Central memory CD8-positive, alpha-beta T cell (primary cell): Measurements from ENCODE around the gene B9D2.

Source experiments
- ATAC-seq: fragments of 150-1000 bp; cut with Tn5 transposase; replicated peaks from 2 replicates; pipeline ENCODE4 v1.10.0; 2022; ENCODE audit warnings: mild to moderate bottlenecking, moderate FRiP score, moderate number of reproducible peaks; ENCODE audit not compliant: poor library complexity, severe bottlenecking; ENCODE audit errors: extremely low read depth
- DNase-seq, 2 donors: peaks; one replicate each; pipeline ENCODE4 v3.0.0; 2021; ENCODE audit warnings: low spot score in 2 of 2
- H3K27ac Mint-ChIP-seq: one replicate; pipeline ENCODE4 v1.8.0; 2022; ENCODE audit warnings: low read depth, mild to moderate bottlenecking, moderate library complexity, mixed read lengths
- H3K27me3 Mint-ChIP-seq: one replicate; pipeline ENCODE4 v1.8.0; 2022; ENCODE audit warnings: mixed read lengths
- H3K36me3 Mint-ChIP-seq: one replicate; pipeline ENCODE4 v1.8.0; 2022; ENCODE audit warnings: mild to moderate bottlenecking, moderate library complexity, mixed read lengths; ENCODE audit not compliant: insufficient read depth
- H3K4me1 Mint-ChIP-seq: one replicate; pipeline ENCODE4 v1.8.0; 2022; ENCODE audit warnings: mixed read lengths
- H3K4me3 Mint-ChIP-seq: one replicate; pipeline ENCODE4 v1.8.0; 2022; ENCODE audit warnings: mild to moderate bottlenecking, moderate library complexity, mixed read lengths
- H3K9me3 Mint-ChIP-seq: one replicate; pipeline ENCODE4 v1.8.0; 2022; ENCODE audit warnings: mixed read lengths

Gene B9D2

DNA sequence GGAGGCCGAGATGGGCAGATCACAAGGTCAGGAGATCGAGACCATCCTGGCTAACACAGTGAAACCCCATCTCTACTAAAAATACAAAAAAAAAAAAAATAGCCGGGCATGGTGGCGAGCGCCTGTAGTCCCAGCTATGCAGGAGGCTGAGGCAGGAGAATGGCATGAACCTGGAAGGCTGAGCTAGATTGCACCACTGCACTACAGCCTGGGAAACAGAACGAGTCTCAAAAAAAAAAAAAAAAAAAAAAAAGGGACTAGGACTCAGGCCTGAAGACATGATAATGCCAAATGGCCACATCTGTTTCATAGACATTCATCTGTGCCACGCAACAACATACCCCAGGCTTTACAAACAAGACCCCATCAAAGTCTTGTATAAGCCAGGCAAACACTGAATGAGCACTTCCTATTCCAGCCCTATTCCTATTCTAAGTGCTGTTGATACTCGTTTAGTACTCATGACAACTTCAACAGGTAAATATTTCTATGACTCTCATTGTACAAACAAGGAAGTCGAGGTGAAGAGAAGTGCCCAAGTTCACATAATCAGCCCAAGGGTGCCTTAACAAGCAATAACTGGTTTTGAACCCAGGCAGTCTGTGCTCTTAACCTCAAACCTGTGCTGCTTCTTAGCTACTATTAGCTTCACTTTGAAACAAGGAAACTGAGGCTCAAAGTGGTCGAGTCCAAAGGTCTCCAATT, 1.7 kb downstream of the B9D2 start:
- Mint-ChIP-seq H3K27me3 (no peaks in the 10 kb centered on the region), H3K4me3 (peak overlapping the region; percentile 85), H3K27ac (no peak overlapping the region), H3K36me3 (peaks cover 25% of the 10 kb centered on the region), H3K9me3 (no peaks in the 10 kb centered on the region), H3K4me1 (peaks cover 45% of the 10 kb centered on the region)
- no peak for DNase-seq
- ATAC-seq = no peak

DNA sequence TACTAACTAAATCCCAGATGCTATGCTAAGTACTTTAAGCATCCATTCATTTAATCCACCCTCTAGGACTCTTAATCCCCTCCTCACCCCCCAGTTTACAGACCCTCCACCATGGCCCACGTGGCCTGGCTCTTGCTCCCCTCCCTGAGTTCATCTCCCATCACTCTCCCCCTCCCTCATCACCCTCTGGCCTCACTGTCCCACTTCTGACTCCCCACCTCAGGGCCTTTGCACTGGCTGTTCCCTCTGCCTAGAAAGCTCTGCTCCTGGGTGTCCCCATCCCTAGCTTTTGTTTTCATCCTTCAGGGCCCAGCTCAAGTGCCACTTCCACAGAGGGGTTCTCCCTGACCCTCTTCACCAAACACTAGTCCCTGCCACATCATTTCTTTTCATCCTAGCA, 4.2 kb downstream of the B9D2 start:
- Mint-ChIP-seq H3K36me3 (peaks cover 32% of the 10 kb centered on the region), H3K4me3 (no peak overlapping the region), H3K27me3 (no peaks in the 10 kb centered on the region), H3K9me3 (no peaks in the 10 kb centered on the region), H3K4me1 (peaks cover 56% of the 10 kb centered on the region), H3K27ac (no peak overlapping the region)
- DNase-seq (no peak), ATAC-seq (no peak)

- Mint-ChIP-seq H3K27me3 (no peaks in the 10 kb centered on the region), H3K27ac (no peak overlapping the region), H3K4me3 (peak overlapping the region; percentile 43), H3K9me3 (no peaks in the 10 kb centered on the region), H3K4me1 (peaks cover 49% of the 10 kb centered on the region), H3K36me3 (peaks cover 33% of the 10 kb centered on the region)
- ATAC-seq (no peak), DNase-seq (no peak)
These were observed 6.2 kb downstream of the B9D2 start for GRCh38 chr19:41357746-41358145.

GRCh38 chr19:41356984-41357739, 6.8 kb downstream of the B9D2 start:
- Mint-ChIP-seq H3K27me3 (no peaks in the 10 kb centered on the region), H3K4me3 (peak overlapping the region; percentile 43), H3K36me3 (peaks cover 39% of the 10 kb centered on the region), H3K9me3 (no peaks in the 10 kb centered on the region), H3K27ac (peak overlapping the region; percentile 92), H3K4me1 (peaks cover 49% of the 10 kb centered on the region)
- ATAC-seq = no peak
- DNase-seq = no peak

- no peak for DNase-seq
- Mint-ChIP-seq H3K4me3 (peak overlapping the region; percentile 19), H3K27me3 (no peaks in the 10 kb centered on the region), H3K36me3 (peaks cover 49% of the 10 kb centered on the region), H3K9me3 (no peaks in the 10 kb centered on the region), H3K27ac (peak overlapping the region; percentile 92), H3K4me1 (peaks cover 59% of the 10 kb centered on the region)
- no peak for ATAC-seq
These were observed 8.1 kb downstream of the B9D2 start for GRCh38 chr19:41355802-41356201.

DNA sequence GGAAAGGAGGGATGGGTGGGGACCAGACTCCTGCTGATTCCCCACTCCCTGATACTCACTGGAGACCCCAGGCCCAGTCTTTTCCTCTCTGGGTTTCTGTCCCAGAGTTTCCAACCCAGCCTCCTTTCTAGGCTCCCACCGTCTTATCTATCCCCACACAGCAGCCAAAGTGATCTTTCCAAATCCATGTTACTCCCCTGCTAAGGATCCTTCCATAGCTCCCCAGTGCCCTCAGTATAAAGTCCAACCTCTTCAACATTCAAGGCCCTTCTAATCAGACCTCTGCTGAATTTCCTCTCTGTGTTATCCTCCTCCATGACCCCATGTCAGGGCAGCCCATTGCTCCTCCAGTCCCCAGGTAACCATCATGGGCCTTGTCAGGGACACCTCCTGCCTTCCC, 8.9 kb downstream of the B9D2 start:
- ATAC-seq (no peak), DNase-seq (no peak)
- Mint-ChIP-seq H3K9me3 (no peaks in the 10 kb centered on the region), H3K36me3 (peaks cover 48% of the 10 kb centered on the region), H3K27me3 (no peaks in the 10 kb centered on the region), H3K4me1 (peaks cover 65% of the 10 kb centered on the region), H3K4me3 (peak overlapping the region; percentile 19), H3K27ac (peak overlapping the region; percentile 92)

- H3K9me3 Mint-ChIP-seq = no peaks in the 10 kb centered on the region
- DNase-seq = no peak
- H3K4me1 Mint-ChIP-seq = peaks cover 68% of the 10 kb centered on the region
- ATAC-seq = no peak
- H3K4me3 Mint-ChIP-seq = peak overlapping the region; percentile 96
- peaks cover 50% of the 10 kb centered on the region for H3K36me3 Mint-ChIP-seq
- peak overlapping the region; percentile 97 for H3K27ac Mint-ChIP-seq
- H3K27me3 Mint-ChIP-seq = no peaks in the 10 kb centered on the region
These were observed 9.5 kb downstream of the B9D2 start for GRCh38 chr19:41354343-41354953.

GRCh38 chr19:41353466-41354342, 10.2 kb downstream of the B9D2 start, which contains the start of gene TGFB1:
Gene TGFB1 (minus strand): TSS chr19:41353922. CDS start chr19:41353044, 878 bp downstream.
- Mint-ChIP-seq H3K27ac (peak within 1 kb of the TSS; percentile 97), H3K9me3 (no peaks in the 10 kb centered on the region), H3K4me3 (peak within 1 kb of the TSS; percentile 96), H3K36me3 (peaks cover 57% of the 10 kb centered on the region), H3K4me1 (peaks cover 75% of the 10 kb centered on the region), H3K27me3 (no peaks in the 10 kb centered on the region)
- DNase-seq (peak; percentile 83 to 91), ATAC-seq (peak; percentile 41)

DNA sequence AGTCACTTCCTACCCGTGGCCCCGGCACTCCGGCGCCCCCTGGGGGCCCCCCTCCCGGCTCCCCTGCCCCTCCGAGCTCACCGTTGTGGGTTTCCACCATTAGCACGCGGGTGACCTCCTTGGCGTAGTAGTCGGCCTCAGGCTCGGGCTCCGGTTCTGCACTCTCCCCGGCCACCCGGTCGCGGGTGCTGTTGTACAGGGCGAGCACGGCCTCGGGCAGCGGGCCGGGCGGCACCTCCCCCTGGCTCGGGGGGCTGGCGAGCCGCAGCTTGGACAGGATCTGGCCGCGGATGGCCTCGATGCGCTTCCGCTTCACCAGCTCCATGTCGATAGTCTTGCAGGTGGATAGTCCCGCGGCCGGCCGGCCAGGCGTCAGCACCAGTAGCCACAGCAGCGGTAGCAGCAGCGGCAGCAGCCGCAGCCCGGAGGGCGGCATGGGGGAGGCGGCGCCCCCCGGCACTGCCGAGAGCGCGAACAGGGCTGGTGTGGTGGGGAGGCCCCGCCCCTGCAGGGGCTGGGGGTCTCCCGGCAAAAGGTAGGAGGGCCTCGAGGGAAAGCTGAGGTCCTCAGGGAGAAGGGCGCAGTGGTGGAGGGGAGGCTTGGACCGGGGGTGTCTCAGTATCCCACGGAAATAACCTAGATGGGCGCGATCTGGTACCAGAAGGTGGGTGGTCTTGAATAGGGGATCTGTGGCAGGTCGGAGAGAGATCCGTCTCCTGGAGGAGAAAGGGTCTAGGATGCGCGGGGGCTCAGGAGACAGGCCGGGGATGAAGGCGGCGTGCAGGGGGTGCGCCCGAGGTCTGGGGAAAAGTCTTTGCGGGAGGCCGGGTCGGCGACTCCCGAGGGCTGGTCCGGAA, 11.1 kb downstream of the B9D2 start:
- H3K9me3 Mint-ChIP-seq = no peaks in the 10 kb centered on the region
- peak; percentile 70 to 78 for DNase-seq
- ATAC-seq = peak; percentile 15
- H3K27me3 Mint-ChIP-seq = no peaks in the 10 kb centered on the region
- H3K4me1 Mint-ChIP-seq = peaks cover 76% of the 10 kb centered on the region
- peak overlapping the region; percentile 97 for H3K27ac Mint-ChIP-seq
- H3K4me3 Mint-ChIP-seq = peak overlapping the region; percentile 96
- H3K36me3 Mint-ChIP-seq = peaks cover 64% of the 10 kb centered on the region

GRCh38 chr19:41352279-41352608, 11.7 kb downstream of the B9D2 start:
- no peak for ATAC-seq
- H3K36me3 Mint-ChIP-seq = peaks cover 68% of the 10 kb centered on the region
- H3K9me3 Mint-ChIP-seq = no peaks in the 10 kb centered on the region
- H3K27me3 Mint-ChIP-seq = no peaks in the 10 kb centered on the region
- H3K4me1 Mint-ChIP-seq = peaks cover 70% of the 10 kb centered on the region
- H3K4me3 Mint-ChIP-seq = peak overlapping the region; percentile 96
- peak overlapping the region; percentile 97 for H3K27ac Mint-ChIP-seq
- DNase-seq = no peak

DNA sequence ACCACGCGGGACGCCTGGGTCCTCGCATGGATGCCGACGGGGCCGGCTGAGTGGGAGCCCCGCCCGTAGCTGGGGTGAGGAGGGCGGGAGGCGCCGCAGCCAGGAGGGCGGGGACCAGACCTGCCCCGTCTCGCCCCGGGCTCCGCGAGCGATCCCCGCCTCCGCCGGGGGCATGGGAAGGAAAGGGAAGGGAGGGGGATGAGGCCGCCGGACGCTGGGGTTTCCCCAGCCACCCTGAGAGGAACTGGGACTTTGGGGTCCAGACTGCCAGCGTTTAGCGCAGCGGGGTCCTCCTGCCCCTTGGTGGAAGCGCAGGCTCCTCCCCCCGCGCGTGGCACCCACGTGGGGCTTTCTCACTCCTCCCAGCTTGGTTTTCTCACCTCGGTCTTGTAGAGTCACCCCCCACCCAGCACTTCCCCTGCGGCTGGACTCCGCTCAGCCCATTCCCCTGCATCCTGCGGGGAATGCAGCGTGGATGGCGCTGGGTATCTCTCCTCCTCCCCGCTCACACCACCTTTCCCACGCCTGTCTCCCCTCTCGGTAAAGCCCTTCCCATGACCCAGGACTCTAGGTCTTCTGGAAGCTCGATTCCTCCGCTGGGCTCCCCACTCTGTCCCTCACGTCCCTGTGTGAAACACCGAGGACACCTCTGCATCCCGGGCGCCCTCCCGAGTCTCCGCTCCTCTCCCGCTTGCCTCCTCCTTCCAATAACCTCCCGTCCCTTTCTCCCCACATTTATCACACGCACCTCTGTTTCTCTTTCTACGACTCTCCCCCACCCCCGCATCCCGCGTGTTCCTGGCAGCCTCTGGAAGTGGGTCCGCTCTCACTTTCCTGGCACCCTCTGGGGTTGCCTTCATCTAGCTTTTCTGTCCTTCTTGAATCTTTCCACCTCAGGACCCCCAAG, 12.4 kb downstream of the B9D2 start:
- ATAC-seq = peak; percentile 59
- peak overlapping the region; percentile 97 for H3K27ac Mint-ChIP-seq
- no peaks in the 10 kb centered on the region for H3K27me3 Mint-ChIP-seq
- H3K4me3 Mint-ChIP-seq = peak overlapping the region; percentile 96
- peak; percentile 81 to 92 for DNase-seq
- no peaks in the 10 kb centered on the region for H3K9me3 Mint-ChIP-seq
- H3K36me3 Mint-ChIP-seq = peaks cover 71% of the 10 kb centered on the region
- peaks cover 64% of the 10 kb centered on the region for H3K4me1 Mint-ChIP-seq
